HepG2 (cell line): ENCODE data around the gene MIS18A. TPM values are rescaled to one million over a fixed set of nuclear protein-coding genes. Genes with fewer than 3 reads are reported as not detected.

Experiments
- ATAC-seq: fragments of 200-7000 bp; cut with Tn5 transposase; 3 replicates; pipeline ENCODE4 v1.9.1; 2020; ENCODE audit warnings: mild to moderate bottlenecking, moderate library complexity
- BruUV-seq: library from RNA; stranded (reverse); fragments of 400-500 nt; replicated peaks from 2 replicates; lab custom pipeline; 2021; lab: Mats Ljungman, UMichigan
- CTCF ChIA-PET: fragments of 300-600 bp; formaldehyde crosslinking; extraction: SDS; loops from one replicate; lab custom pipeline; 2021; ENCODE audit warnings: low total read pairs, inconsistent platforms, low intra/inter-chr PET ratio; lab: Yijun Ruan, JAX
- POLR2A ChIA-PET: fragments of 350-600 bp; sonication (Branson Sonifier 250); formaldehyde crosslinking; loops from one replicate; lab custom pipeline; 2020; ENCODE audit warnings: antibody characterized with exemption, inconsistent platforms; lab: Yijun Ruan, JAX
- DNase-seq: peaks from one replicate; pipeline ENCODE4 v3.0.0-alpha.2; 2015; ENCODE audit warnings: low spot score
- FAIRE-seq: peaks from 3 replicates; lab custom pipeline; 2011; peaks lifted over from hg19 to GRCh38; lab: Jason Lieb, UNC
- H2AFZ ChIP-seq: one replicate; pipeline ENCODE4 v1.6.1; 2011; ENCODE audit warnings: low read length, inconsistent platforms
- H3K27ac ChIP-seq: fragments of 300-600 bp; 3 replicates; pipeline ENCODE4 v1.8.0; 2011; ENCODE audit warnings: mixed run types, mild to moderate bottlenecking, mixed read lengths, low read length, inconsistent platforms; ENCODE audit not compliant: insufficient read depth; ENCODE audit errors: extremely low read length
- H3K27me3 ChIP-seq, 2 experiments: fragments of 200-600 bp in 1 of 2; 2 replicates in 1 of 2; 3 replicates in 1 of 2; pipeline versions ENCODE4 v1.6.0 to v1.8.0; 2011; ENCODE audit warnings: low read length in 2 of 2, mild to moderate bottlenecking in 2 of 2, moderate library complexity in 2 of 2, inconsistent platforms in 1 of 2; ENCODE audit not compliant: insufficient read depth in 2 of 2, control insufficient read depth in 1 of 2
- H3K36me3 ChIP-seq, 2 experiments: fragments of 200-600 bp in 1 of 2; replicated peaks in 1 of 2; 2 replicates in 1 of 2; 3 replicates in 1 of 2; pipeline versions ENCODE4 v1.5.1 to v1.8.0; 2011; ENCODE audit warnings: low read length in 2 of 2, inconsistent platforms in 1 of 2; ENCODE audit not compliant: insufficient read depth in 2 of 2, control insufficient read depth in 1 of 2
- H3K4me1 ChIP-seq: 2 replicates; pipeline ENCODE4 v1.5.1; 2012; ENCODE audit warnings: low read length, inconsistent platforms; ENCODE audit not compliant: insufficient read depth
- H3K4me2 ChIP-seq: 2 replicates; pipeline ENCODE4 v1.6.0; 2011; ENCODE audit warnings: low read depth, low read length, inconsistent platforms
- H3K4me3 ChIP-seq, 3 experiments: fragments of 200-600 bp in 1 of 3; sonication (generic), shearing (Covaris generic) in 1 of 3; replicated peaks in 1 of 3; 2 replicates each; pipeline ENCODE4 v1.5.1; 2011 to 2016; ENCODE audit warnings: low read length in 3 of 3, inconsistent platforms in 2 of 3, low read depth in 2 of 3, mild to moderate bottlenecking in 2 of 3, control low read depth in 1 of 3, mixed read lengths in 1 of 3; ENCODE audit not compliant: insufficient read depth in 1 of 3
- H3K79me2 ChIP-seq: one replicate; pipeline ENCODE4 v1.6.1; 2011; ENCODE audit warnings: low read length, inconsistent platforms; ENCODE audit not compliant: insufficient read depth
- H3K9ac ChIP-seq: 2 replicates; pipeline ENCODE4 v1.6.0; 2011; ENCODE audit warnings: mild to moderate bottlenecking, low read depth, low read length, inconsistent platforms; ENCODE audit not compliant: insufficient read depth
- H3K9me3 ChIP-seq: 2 replicates; pipeline ENCODE4 v1.5.1; 2012; ENCODE audit warnings: mild to moderate bottlenecking, low read length
- H4K20me1 ChIP-seq: 2 replicates; pipeline ENCODE4 v1.6.0; 2011; ENCODE audit warnings: inconsistent platforms, mild to moderate bottlenecking, low read length, moderate library complexity; ENCODE audit not compliant: insufficient read depth
- ATF7-NPFF ChIP-seq: sonication (generic); formaldehyde crosslinking; IDR thresholded peaks from 2 replicates; pipeline ENCODE4 v1.8.1; 2023; ENCODE audit warnings: mild to moderate bottlenecking, low read depth, missing genetic modification reagents, moderate library complexity
- EHMT2 ChIP-seq: fragments of 200-600 bp; sonication (generic); IDR thresholded peaks from 2 replicates; pipeline ENCODE4 v1.7.0; 2017; ENCODE audit warnings: antibody characterized with exemption, low read depth, low read length, borderline replicate concordance
- ELK4 ChIP-seq: sonication (generic); formaldehyde crosslinking; IDR thresholded peaks from 2 replicates; pipeline ENCODE4 v1.9.0; 2021; ENCODE audit warnings: missing genetic modification reagents, borderline replicate concordance
- FUBP1 ChIP-seq: sonication (generic); formaldehyde crosslinking; IDR thresholded peaks from 2 replicates; pipeline ENCODE4 v1.5.1; 2020; ENCODE audit warnings: missing genetic modification reagents, mild to moderate bottlenecking, borderline replicate concordance
- IRF1 ChIP-seq: sonication (generic); formaldehyde crosslinking; IDR thresholded peaks from 2 replicates; pipeline ENCODE4 v1.4.0; 2020; ENCODE audit warnings: low read depth, mild to moderate bottlenecking, missing genetic modification reagents
- MTERF4 ChIP-seq: sonication (generic); formaldehyde crosslinking; IDR thresholded peaks from 2 replicates; pipeline ENCODE4 v1.8.0; 2023; ENCODE audit warnings: mild to moderate bottlenecking, missing genetic modification reagents
- SNAPC4 ChIP-seq: sonication (generic); formaldehyde crosslinking; IDR thresholded peaks from 2 replicates; pipeline ENCODE4 v1.4.0; 2020; ENCODE audit warnings: mild to moderate bottlenecking, missing genetic modification reagents
- ZFY ChIP-seq: sonication (generic); formaldehyde crosslinking; IDR thresholded peaks from 2 replicates; pipeline ENCODE4 v1.4.0; 2020; ENCODE audit warnings: missing genetic modification reagents
- ZNF160 ChIP-seq: sonication (generic); formaldehyde crosslinking; IDR thresholded peaks from 2 replicates; pipeline ENCODE4 v1.8.0; 2022; ENCODE audit warnings: mild to moderate bottlenecking, inconsistent platforms, missing genetic modification reagents
- ZNF33B ChIP-seq: sonication (generic); formaldehyde crosslinking; IDR thresholded peaks from 2 replicates; pipeline ENCODE4 v1.5.1; 2020; ENCODE audit warnings: mild to moderate bottlenecking, missing genetic modification reagents
- ZNF543 ChIP-seq: sonication (generic); formaldehyde crosslinking; IDR thresholded peaks from 2 replicates; pipeline ENCODE4 v1.4.0; 2020; ENCODE audit warnings: mild to moderate bottlenecking, missing genetic modification reagents
- ZNF704 ChIP-seq: sonication (generic); formaldehyde crosslinking; IDR thresholded peaks from 2 replicates; pipeline ENCODE4 v1.8.1; 2023; ENCODE audit warnings: mild to moderate bottlenecking, inconsistent platforms, moderate library complexity, missing genetic modification reagents, borderline replicate concordance
- WGBS: methylation state at CpG from one replicate; pipeline ENCODE4 v1.1.6; 2017; ENCODE audit warnings: low lambda C conversion rate; 5-methylcytosine and 5-hydroxymethylcytosine counted together
- in situ Hi-C: cut with HindIII; loops from 2 replicates; pipeline ENCODE4 v1.10.0; 2017; ENCODE audit warnings: low pct_unique_long_range_greater_than_20kb; ENCODE audit not compliant: extremely low pct_ligation_motif_present
- intact Hi-C: fragments of 100-400 bp; cut with micrococcal nuclease; formaldehyde crosslinking; loops from one replicate; pipeline ENCODE4 v1.10.0; 2022; ENCODE audit not compliant: unreplicated experiment
- polyA plus RNA-seq, 8 experiments: library from polyadenylated mRNA; depleted of rRNA in 3 of 8; stranded (reverse) in 7 of 8; unstranded in 1 of 8; fragments of >200 nt; fragmentation: Illumina TruSeq in 4 of 8; extraction: Trizol in 4 of 8; gene quantifications; 2 replicates each; pipeline versions ENCODE4 v1.2.1 to v1.2.3, GENCODE V29; 2011 to 2016; ENCODE audit warnings: low read depth in 4 of 8, missing spikeins in 1 of 8, mixed read lengths in 1 of 8; ENCODE audit not compliant: insufficient read depth in 1 of 8
- total RNA-seq, 5 experiments: library from RNA; depleted of rRNA; stranded (reverse); fragments of >200 nt; fragmentation: Illumina TruSeq; extraction: Trizol; gene quantifications; 2 replicates each; pipeline ENCODE4 v1.2.3, GENCODE V29; 2016; ENCODE audit warnings: low read depth in 1 of 5

Gene MIS18A
- total and polyA plus RNA-seq, 2 of the 13 experiments (the other 11 are each of a cell fraction or from before 2014, with no cell fraction given), result 11.2 to 41.4 TPM

GRCh38 chr21:32270748-32271147 lies 8.1 kb downstream of the MIS18A start:
- in situ Hi-C loops, result loop anchor here (25.0 kb wide), 1 partner anchor 283 kb away; no protein-coding TSS in a partner anchor
- no TSS peak for BruUV-seq
- TF ChIP-seq ATF7-NPFF (CRISPR knock-in tag) (no peak), ZNF33B (CRISPR knock-in tag) (no peak), ZNF704 (CRISPR knock-in tag) (no peak), ZFY (CRISPR knock-in tag) (no peak), SNAPC4 (CRISPR knock-in tag) (no peak), ZNF543 (CRISPR knock-in tag) (no peak), EHMT2 (no peak), FUBP1 (CRISPR knock-in tag) (no peak), ELK4 (CRISPR knock-in tag) (no peak), MTERF4 (no peak), ZNF160 (CRISPR knock-in tag) (no peak), IRF1 (CRISPR knock-in tag) (no peak)

More at GRCh38 chr21:32270748-32271147, 8.1 kb downstream of the MIS18A start:
- Histone ChIP-seq H3K4me2 (no peak overlapping the region), H3K79me2 (peaks cover 3% of the 10 kb centered on the region), H3K9me3 (no peaks in the 10 kb centered on the region), H3K4me3 (no peak overlapping the region), H3K27ac (no peak overlapping the region), H3K27me3 (no peaks in the 10 kb centered on the region), H3K4me1 (no peaks in the 10 kb centered on the region), H4K20me1 (no peaks in the 10 kb centered on the region), H3K36me3 (peaks cover 8 to 49% of the 10 kb centered on the region in 2 experiments), H3K9ac (no peak overlapping the region), H2AFZ (no peak overlapping the region)
- WGBS, result 92% methylated on average over 4 of the region's 4 CpGs
- POLR2A ChIA-PET, result no interaction called here
- CTCF ChIA-PET, result no interaction called here
- no peak for FAIRE-seq
- no peak for ATAC-seq
- intact Hi-C loops, result loop anchor here (10.0 kb wide), 1 partner anchor 64 kb away; no protein-coding TSS in a partner anchor
- DNase-seq, result no peak
